Fibroblast of upper back skin (primary cell): ENCODE results near the gene RINT1.

Experiments used
- DNase-seq: peaks from one replicate; pipeline ENCODE4 v3.0.0-alpha.2; 2013

The RINT1 gene

DNA sequence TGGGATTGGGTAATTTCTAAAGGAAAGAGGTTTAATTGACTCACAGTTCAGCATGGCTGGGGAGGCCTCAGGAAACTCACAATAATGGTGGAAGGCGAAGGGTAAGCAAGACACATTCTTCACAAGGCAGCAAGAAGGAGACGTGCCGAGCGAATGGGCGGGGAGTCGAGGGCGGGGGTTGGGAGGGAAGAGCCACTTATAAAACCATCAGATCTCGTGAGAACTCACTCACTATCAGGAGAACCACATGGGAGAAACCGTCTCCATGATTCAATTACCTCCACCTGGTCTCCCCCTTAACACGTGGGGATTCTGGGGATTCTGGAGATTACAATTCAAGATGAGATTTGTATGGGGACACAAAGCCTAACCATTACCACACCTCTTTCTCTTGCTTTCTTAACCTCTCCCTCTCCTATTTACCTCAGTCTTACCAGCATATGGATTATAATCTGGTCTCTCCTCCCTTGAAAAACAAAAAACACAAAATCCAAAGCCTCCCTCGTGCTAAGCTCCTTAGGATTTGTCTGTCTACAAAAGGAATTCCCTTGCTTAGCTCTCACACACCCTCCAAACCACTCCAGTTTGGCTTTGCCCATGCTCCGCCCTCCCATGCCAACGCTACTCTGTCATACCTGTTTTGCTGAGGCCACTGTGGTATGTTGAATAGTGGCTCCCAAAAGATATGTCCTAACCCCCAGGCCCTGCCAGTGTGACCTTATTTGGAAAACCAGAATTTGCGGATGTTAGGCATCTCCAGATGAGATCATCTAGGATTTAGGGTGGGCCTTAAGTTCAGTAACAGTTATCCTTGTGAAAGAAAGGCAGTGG is 68.9 kb downstream of the RINT1 start:
- DNase-seq = no peak

DNA sequence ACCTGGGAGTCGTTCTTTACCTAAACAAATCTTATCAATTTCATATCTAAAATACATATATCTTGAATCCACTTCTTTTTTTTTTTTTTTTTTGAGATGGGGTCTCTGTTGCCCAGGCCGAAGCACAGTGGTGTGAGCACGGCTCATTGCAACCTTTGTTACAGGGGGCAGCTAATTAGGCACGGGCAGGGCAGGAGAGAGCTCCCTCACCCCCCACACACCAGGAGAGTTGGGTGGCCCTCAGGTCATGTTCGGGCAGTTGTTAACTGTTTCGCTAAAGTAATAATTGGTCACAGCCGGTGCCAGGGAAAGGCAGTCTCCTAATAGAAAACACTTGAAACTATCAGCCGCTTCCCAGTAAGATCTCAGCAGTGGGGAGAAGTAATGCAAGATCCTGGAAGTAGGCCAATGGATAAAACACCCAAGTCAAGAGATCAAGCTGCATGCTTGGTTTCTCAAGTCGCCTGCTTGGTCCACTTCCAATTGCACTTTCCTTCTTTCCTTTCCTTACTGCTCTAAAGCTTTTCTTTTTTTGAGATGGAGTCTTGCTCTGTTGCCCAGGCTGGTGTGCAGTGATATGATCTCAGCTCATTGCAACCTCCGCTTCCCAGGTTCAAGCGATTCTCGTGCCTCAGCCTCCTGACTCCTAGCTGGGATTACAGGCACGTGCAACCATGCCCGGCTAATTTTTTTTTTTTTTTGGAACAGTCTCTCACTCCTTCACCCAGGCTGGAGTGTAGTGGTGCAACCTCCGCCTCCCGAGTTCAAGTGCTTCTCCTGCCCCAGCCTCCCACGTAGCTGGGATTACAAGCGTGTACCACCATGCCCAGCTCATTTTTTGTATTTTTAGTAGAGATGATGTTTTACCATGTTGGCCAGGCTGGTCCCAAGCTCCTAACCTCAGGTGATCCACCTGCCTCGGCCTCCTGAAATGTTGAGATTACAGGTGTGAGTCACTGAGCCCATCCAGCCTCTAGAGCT is 70.6 kb downstream of the RINT1 start:
- peak; percentile 64 for DNase-seq

DNA sequence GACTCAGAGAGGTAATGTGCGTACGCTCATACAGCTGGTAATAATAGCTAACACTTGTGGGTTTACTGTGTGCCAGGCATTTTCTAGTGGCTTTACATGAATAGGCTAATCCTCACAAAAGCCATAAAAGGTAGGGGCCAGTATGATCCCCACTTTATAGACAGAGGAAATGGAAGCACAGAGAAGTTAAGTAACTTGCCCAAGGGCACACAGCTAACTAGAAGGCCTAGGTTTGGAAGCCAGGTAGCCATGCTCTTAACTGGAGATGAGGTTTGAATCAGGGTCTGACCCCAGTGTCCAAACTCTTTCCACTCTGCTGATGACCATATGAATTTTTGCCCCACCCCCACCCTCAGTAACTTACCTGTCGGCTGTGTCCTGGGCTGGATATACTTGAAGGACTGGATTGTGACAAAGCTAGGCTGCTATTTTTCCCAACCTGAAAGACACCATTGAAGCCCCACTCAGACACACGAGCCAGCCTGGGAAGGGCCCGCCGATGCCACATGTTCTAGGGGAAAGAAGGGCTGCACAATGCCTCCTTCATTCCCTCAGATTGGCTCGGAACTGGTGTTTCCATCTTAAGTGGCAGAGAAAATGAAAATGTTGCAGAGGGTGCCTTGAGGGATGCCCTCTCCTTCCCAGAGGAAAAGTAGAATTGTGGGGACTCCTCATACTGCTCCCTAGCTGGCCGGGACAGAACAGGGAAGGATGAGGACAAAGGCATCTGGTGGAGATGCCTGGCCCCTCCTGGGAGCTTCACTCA is 78.3 kb downstream of the RINT1 start:
- DNase-seq = no peak

DNA sequence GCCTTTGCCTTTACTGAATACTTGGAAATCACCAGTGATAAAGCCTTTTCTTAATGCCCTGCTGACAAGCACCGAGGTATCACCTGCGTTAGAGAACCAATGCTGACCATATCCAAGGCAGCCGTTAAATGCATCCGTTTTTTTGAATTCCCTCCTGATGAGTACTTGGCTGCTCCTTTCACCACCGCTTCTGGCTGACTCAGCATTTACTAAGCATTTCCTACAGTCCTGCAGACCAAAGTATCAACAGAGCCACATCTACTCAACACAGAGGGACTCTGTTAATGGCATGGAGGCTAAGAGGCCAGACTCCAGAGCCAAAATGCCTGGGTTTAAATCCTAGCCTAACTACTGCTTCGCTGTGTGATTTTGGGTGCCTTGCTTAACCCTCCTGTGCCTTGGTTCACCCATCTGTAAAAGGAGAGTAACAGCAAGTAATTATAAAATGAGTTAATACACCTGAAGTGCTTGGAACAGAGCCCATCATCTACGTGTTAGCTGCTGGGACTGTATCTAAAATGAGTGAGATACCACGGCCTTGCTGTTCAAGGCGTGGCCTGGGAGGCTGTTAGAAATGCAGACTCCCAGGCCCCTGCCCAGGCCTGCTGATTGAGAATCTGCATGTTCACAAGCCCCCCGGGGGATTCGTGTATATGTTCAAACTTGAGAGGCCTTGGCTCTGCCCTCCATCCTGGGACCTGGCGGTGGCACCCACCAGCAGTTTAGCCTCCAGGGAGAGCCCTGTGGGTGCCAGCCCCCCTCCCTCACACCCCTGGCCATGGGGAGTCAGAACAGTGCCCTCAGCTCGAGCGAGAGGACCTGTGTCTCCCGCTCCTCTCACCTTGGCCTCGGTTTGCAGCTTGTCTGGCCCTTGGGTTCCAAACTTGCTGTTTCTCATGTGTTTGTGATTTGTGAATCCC is 80.1 kb downstream of the RINT1 start:
- DNase-seq = peak; percentile 47

DNA sequence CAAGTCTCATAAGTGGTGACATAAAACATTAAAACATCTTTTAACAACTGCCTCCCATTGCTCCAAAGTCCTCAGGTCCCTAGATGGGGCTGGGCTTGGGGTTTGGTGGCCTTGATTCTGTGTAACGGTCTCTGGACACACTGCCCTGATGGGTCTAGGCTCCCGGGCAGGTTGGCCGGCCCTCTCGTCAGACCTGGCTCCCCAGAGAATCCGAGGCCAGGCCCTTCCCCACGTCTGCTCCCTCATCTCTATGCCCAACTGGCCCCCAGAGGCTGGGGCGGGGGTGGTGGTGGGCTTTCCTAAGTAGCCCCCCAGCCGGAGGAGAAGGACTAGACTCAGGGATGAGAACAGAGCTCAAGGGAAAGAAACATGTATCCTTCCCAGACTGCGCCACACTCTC is 80.8 kb downstream of the RINT1 start:
- DNase-seq = no peak

DNA sequence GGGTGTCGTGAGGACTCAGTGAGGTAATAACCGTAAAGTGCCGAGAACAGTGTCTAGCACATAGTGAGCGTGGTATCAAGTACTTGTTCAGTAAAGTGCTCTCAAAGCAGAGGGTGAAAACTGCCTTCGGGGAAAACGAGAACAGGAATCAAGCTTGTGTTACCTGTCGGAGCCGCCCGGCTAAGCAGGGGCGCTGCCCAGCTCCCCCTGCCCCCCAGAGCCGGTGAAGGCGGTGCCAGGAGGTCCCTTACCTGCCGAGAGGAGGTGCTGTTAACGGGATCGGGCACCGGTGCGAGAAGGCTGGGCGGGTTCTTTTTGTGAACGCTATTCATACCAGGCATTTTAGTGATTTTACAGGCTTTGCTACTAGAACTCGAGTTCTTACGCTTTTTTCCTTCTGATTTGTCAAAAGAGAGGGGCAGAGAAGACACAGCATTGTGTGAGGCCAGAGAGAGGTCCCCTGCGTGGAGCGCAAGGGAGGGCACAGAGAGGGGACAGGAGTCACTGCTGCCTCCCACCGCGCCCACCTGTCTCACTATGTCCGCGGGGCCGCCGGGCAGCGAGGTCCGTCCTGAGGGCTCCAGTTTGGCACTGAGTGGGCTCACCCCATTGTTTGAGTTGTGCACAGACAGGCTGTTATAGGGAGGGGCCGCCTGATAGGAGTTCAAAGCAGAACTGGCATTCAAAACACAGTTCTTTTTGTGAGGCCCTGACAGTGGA is 81.8 kb downstream of the RINT1 start:
- DNase-seq = no peak

DNA sequence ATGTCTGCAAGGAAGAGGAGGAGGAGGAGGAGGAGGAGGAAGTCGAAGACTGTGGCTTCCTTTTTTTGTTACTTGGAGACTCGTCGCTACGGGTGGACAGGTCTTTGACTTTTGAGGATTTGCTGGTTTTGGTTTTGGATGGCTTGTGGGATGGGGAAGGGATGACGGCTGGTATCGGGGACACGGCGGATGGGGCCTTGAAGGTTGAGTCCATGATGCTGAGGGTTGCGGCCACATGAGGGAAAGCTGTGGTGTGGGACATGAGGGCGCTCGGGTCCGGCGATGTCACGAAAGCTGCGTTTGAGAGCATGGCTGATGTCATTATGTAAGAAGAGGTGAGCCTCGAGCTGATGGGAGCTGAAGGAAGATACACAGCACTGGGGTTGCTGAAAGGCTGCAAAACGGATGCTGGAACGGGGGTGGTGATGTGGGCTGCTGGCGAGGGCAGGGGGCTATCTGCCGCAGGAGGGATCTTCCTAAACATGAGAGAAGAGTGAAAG is 82.4 kb downstream of the RINT1 start:
- DNase-seq = no peak
